Cardiac muscle cell (in vitro differentiated cells and primary cell): ENCODE measurements around the gene RSAD1. TPM values are rescaled to one million over a fixed set of nuclear protein-coding genes. Genes with fewer than 3 reads are reported as not detected.
"Not testable (repeated sequence)": the region's sequence is repeated elsewhere in the genome, so short reads cannot be mapped to it uniquely, and the experiment has no call there.

Experiments
- DNase-seq, 2 donors: peaks; one replicate each; pipeline versions ENCODE4 v3.0.0 to v3.0.0-alpha.2; 2010 to 2017; ENCODE audit warnings: low read depth in 1 of 2, low spot score in 1 of 2
- H3K27ac ChIP-seq: fragments of 200-600 bp; sonication (generic); 2 replicates; pipeline ENCODE4 v1.5.1; 2016
- H3K27me3 ChIP-seq: fragments of 200-600 bp; sonication (generic); 2 replicates; pipeline ENCODE4 v1.6.0; 2016; ENCODE audit warnings: control low read depth
- H3K36me3 ChIP-seq: fragments of 200-600 bp; sonication (generic); 2 replicates; pipeline ENCODE4 v1.5.1; 2016; ENCODE audit warnings: control low read depth
- H3K4me1 ChIP-seq: fragments of 200-600 bp; sonication (generic); 2 replicates; pipeline ENCODE4 v1.8.1; 2017; ENCODE audit warnings: low read depth, mild to moderate bottlenecking, mixed run types
- H3K4me3 ChIP-seq: fragments of 200-600 bp; sonication (generic); 2 replicates; pipeline ENCODE4 v1.5.1; 2016; ENCODE audit warnings: mild to moderate bottlenecking
- H3K9me3 ChIP-seq: fragments of 200-600 bp; sonication (generic); 2 replicates; pipeline ENCODE4 v1.5.1; 2017; ENCODE audit warnings: low read depth, mild to moderate bottlenecking, control low read depth
- CTCF ChIP-seq: IDR thresholded peaks from 2 replicates; pipeline ENCODE4 v1.5.1; 2012; ENCODE audit warnings: low read depth, mild to moderate bottlenecking, low read length
- polyA plus RNA-seq: library from polyadenylated mRNA; unstranded; fragments of >200 nt; fragmentation: Nextera tagmentation; extraction: Ambion mirVana; gene quantifications from 2 replicates; pipeline ENCODE4 v1.2.1, GENCODE V29; 2016
- total RNA-seq: library from RNA; depleted of rRNA; stranded (reverse); fragments of >200 nt; gene quantifications from 2 replicates; pipeline ENCODE4 v1.2.3, GENCODE V29; 2016

RSAD1 gene
- total and polyA plus RNA-seq, 2 experiments from 2014 or later: 35.8 to 39.7 TPM

- Histone ChIP-seq H3K36me3 (peaks cover 5% of the 10 kb centered on the region), H3K9me3 (no peaks in the 10 kb centered on the region), H3K4me1 (no peaks in the 10 kb centered on the region), H3K4me3 (no peak overlapping the region), H3K27me3 (peaks cover 21% of the 10 kb centered on the region), H3K27ac (no peak overlapping the region)
- DNase-seq: no peak
- TF ChIP-seq CTCF: no peak
Measured at GRCh38 chr17:50471009-50471905, 7.4 kb upstream of the RSAD1 start.

GRCh38 chr17:50472286-50472685 is 6.4 kb upstream of the RSAD1 start:
- H3K9me3 ChIP-seq: no peaks in the 10 kb centered on the region
- no peak for TF ChIP-seq CTCF
- H3K4me3 ChIP-seq: no peak overlapping the region
- no peaks in the 10 kb centered on the region for H3K4me1 ChIP-seq
- DNase-seq: no peak
- H3K27me3 ChIP-seq: peaks cover 21% of the 10 kb centered on the region
- H3K36me3 ChIP-seq: peaks cover 5% of the 10 kb centered on the region
- H3K27ac ChIP-seq: no peak overlapping the region

- DNase-seq: peak in 1 of 2 donors; percentile 19
- TF ChIP-seq CTCF: peak; percentile 25
- not testable (repeated sequence) for H3K4me1 ChIP-seq, H3K27ac ChIP-seq, H3K9me3 ChIP-seq, H3K4me3 ChIP-seq, H3K36me3 ChIP-seq
- peaks cover 16% of the 10 kb centered on the region for H3K27me3 ChIP-seq
Measured at GRCh38 chr17:50472761-50473161, 5.9 kb upstream of the RSAD1 start.

DNA sequence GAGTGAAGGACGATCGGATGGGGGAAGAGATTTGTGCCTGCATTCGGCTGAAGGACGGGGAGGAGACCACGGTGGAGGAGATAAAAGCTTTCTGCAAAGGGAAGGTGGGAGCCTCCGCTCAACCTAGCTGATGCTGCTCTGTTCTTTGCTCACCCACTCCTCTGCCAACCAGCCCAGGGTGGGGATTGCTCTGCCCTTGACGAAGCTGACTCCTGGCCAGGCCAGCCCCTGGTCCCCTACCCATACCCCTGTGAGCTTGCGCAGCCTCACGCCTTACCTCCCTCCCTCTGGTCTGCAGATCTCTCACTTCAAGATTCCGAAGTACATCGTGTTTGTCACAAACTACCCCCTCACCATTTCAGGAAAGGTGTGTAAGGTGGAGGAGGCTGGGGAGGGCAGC is 4.8 kb upstream of the RSAD1 start:
- Histone ChIP-seq H3K9me3 (no peaks in the 10 kb centered on the region), H3K4me3 (no peak overlapping the region), H3K36me3 (peaks cover 5% of the 10 kb centered on the region), H3K27ac (no peak overlapping the region), H3K27me3 (peaks cover 5% of the 10 kb centered on the region), H3K4me1 (peaks cover 2% of the 10 kb centered on the region)
- no peak for DNase-seq
- TF ChIP-seq CTCF: no peak

- no peaks in the 10 kb centered on the region for H3K27me3 ChIP-seq
- TF ChIP-seq CTCF: no peak
- no peak for DNase-seq
- peaks cover 2% of the 10 kb centered on the region for H3K4me1 ChIP-seq
- H3K4me3 ChIP-seq: no peak overlapping the region
- no peaks in the 10 kb centered on the region for H3K9me3 ChIP-seq
- H3K36me3 ChIP-seq: peaks cover 5% of the 10 kb centered on the region
- H3K27ac ChIP-seq: peak overlapping the region; percentile 4
Measured at GRCh38 chr17:50474523-50474922, 4.1 kb upstream of the RSAD1 start.
